Endothelial cell of umbilical vein (primary cell): Measurements from ENCODE around the gene C1orf210. TPM values are rescaled to one million over a fixed set of nuclear protein-coding genes. Genes with fewer than 3 reads are reported as not detected.

ENCODE experiments used
- BruUV-seq: library from RNA; stranded (reverse); fragments of 400-500 nt; replicated peaks from 2 replicates; lab custom pipeline; 2021; lab: Mats Ljungman, UMichigan
- CTCF ChIA-PET: fragments of 300-600, 350-600 bp; sonication (Branson Sonifier 250); formaldehyde crosslinking; loops from one replicate; lab custom pipeline; 2021; ENCODE audit warnings: antibody characterized with exemption, inconsistent platforms; lab: Charles Lee
- POLR2A ChIA-PET: fragments of 300-600, 350-600 bp; sonication (Branson Sonifier 250); formaldehyde crosslinking; loops from one replicate; lab custom pipeline; 2021; ENCODE audit warnings: antibody characterized with exemption, inconsistent platforms; lab: Charles Lee
- DNase-seq: peaks from one replicate; pipeline ENCODE4 v3.0.0-alpha.2; 2011; ENCODE audit warnings: low read depth, low spot score
- FAIRE-seq: peaks from 2 replicates; lab custom pipeline; 2011; peaks lifted over from hg19 to GRCh38; lab: Jason Lieb, UNC
- H2AFZ ChIP-seq: 2 replicates; pipeline ENCODE4 v1.6.0; 2012; ENCODE audit warnings: low read depth, low read length, control low read depth, inconsistent platforms
- H3K27ac ChIP-seq: 2 replicates; pipeline ENCODE4 v1.5.1; 2011; ENCODE audit warnings: low read depth, mild to moderate bottlenecking, control low read depth, low read length, moderate library complexity; ENCODE audit not compliant: insufficient read depth
- H3K27me3 ChIP-seq, 2 experiments: 2 replicates each; pipeline versions ENCODE4 v1.6.0 to v1.6.1; 2011; ENCODE audit warnings: low read length in 2 of 2, mixed read lengths in 1 of 2; ENCODE audit not compliant: control insufficient read depth in 2 of 2, insufficient read depth in 2 of 2
- H3K36me3 ChIP-seq, 2 experiments: 2 replicates in 1 of 2; 3 replicates in 1 of 2; pipeline ENCODE4 v1.5.1; 2011; ENCODE audit warnings: low read length in 2 of 2, mild to moderate bottlenecking in 1 of 2, moderate library complexity in 1 of 2; ENCODE audit not compliant: control insufficient read depth in 2 of 2, insufficient read depth in 2 of 2; ENCODE audit errors: extremely low read depth in 1 of 2
- H3K4me1 ChIP-seq: 3 replicates; pipeline ENCODE4 v1.5.1; 2011; ENCODE audit warnings: mild to moderate bottlenecking, low read length; ENCODE audit not compliant: control insufficient read depth, insufficient read depth; ENCODE audit errors: extremely low read depth
- H3K4me2 ChIP-seq: 2 replicates; pipeline ENCODE4 v1.6.1; 2011; ENCODE audit warnings: low read length, control low read depth, mixed read lengths; ENCODE audit not compliant: insufficient read depth
- H3K4me3 ChIP-seq, 3 experiments: fragments of 200-600 bp in 1 of 3; sonication (generic), shearing (Covaris generic) in 1 of 3; replicated peaks in 1 of 3; 2 replicates each; pipeline ENCODE4 v1.5.1; 2011 to 2016; ENCODE audit warnings: control low read depth in 3 of 3, low read length in 3 of 3, mild to moderate bottlenecking in 2 of 3, inconsistent platforms in 1 of 3, low read depth in 1 of 3, moderate library complexity in 1 of 3; ENCODE audit not compliant: insufficient read depth in 1 of 3
- H3K79me2 ChIP-seq: 2 replicates; pipeline ENCODE4 v1.6.0; 2012; ENCODE audit warnings: low read length, inconsistent platforms; ENCODE audit not compliant: control insufficient read depth, insufficient read depth
- H3K9ac ChIP-seq: replicated peaks from 2 replicates; pipeline ENCODE3; 2011; ENCODE audit warnings: low read length, control low read depth; ENCODE audit not compliant: insufficient read depth; ENCODE audit errors: extremely low read depth
- H3K9me1 ChIP-seq: replicated peaks from 3 replicates; pipeline ENCODE4 v1.6.0; 2011; ENCODE audit warnings: mild to moderate bottlenecking, low read length; ENCODE audit not compliant: control insufficient read depth, insufficient read depth; ENCODE audit errors: extremely low read depth
- H3K9me3 ChIP-seq: replicated peaks from 2 replicates; pipeline ENCODE4 v1.5.1; 2012; ENCODE audit warnings: low read length, inconsistent platforms; ENCODE audit not compliant: control insufficient read depth, insufficient read depth
- H4K20me1 ChIP-seq: replicated peaks from 2 replicates; pipeline ENCODE3; 2011; ENCODE audit warnings: mild to moderate bottlenecking, low read length; ENCODE audit not compliant: control insufficient read depth, insufficient read depth; ENCODE audit errors: extremely low read depth
- EZH2 ChIP-seq: IDR thresholded peaks from 2 replicates; pipeline ENCODE4 v1.6.1; 2012; ENCODE audit warnings: borderline replicate concordance, low read depth, mild to moderate bottlenecking, moderate library complexity, low read length, inconsistent platforms; ENCODE audit not compliant: severe bottlenecking
- FOS ChIP-seq: IDR thresholded peaks from 2 replicates; pipeline ENCODE4 v1.6.1; 2011; ENCODE audit warnings: mild to moderate bottlenecking, low read length, moderate library complexity, borderline replicate concordance; ENCODE audit not compliant: insufficient read depth
- GATA2 ChIP-seq: IDR thresholded peaks from 2 replicates; pipeline ENCODE4 v1.7.0; 2011; ENCODE audit warnings: low read depth, mild to moderate bottlenecking, moderate library complexity, mixed read lengths, low read length; ENCODE audit not compliant: insufficient read length, insufficient read depth
- JUN ChIP-seq: IDR thresholded peaks from 2 replicates; pipeline ENCODE4 v1.6.1; 2011; ENCODE audit warnings: borderline replicate concordance, low read depth; ENCODE audit not compliant: insufficient read length, insufficient read depth
- MYC ChIP-seq: IDR thresholded peaks from one replicate; pipeline ENCODE4 v1.6.1; 2011; ENCODE audit warnings: mild to moderate bottlenecking, low read depth, low read length
- POLR2A ChIP-seq: IDR thresholded peaks from 2 replicates; pipeline ENCODE4 v1.6.1; 2012; ENCODE audit warnings: low read depth, mild to moderate bottlenecking, control low read depth, low read length
- POLR2AphosphoS5 ChIP-seq: IDR thresholded peaks from 2 replicates; pipeline ENCODE4 v1.6.1; 2012; ENCODE audit warnings: low read depth, mild to moderate bottlenecking, control low read depth, low read length, moderate library complexity; ENCODE audit not compliant: insufficient read depth
- dilution Hi-C: fragments of 300-500 bp; cut with MboI; formaldehyde crosslinking; loops from one replicate; pipeline ENCODE4 v1.15.0; 2019; ENCODE audit warnings: low sequenced_read_pairs; ENCODE audit not compliant: extremely low pct_ligation_motif_present
- intact Hi-C: fragments of 100-400 bp; cut with micrococcal nuclease; formaldehyde crosslinking; loops from one replicate; pipeline ENCODE4 v1.10.0; 2022
- polyA plus RNA-seq, 4 experiments: library from polyadenylated mRNA; depleted of rRNA in 3 of 4; stranded (reverse) in 3 of 4; unstranded in 1 of 4; fragments of >200 nt; gene quantifications; 2 replicates each; pipeline versions ENCODE4 v1.2.1 to v1.2.3, GENCODE V29; 2011 to 2012; ENCODE audit warnings: missing spikeins in 1 of 4
- total RNA-seq: library from RNA; stranded (reverse); gene quantifications from 2 replicates; pipeline ENCODE4 v1.2.3, GENCODE V29; 2021
- TF ChIP-seq, protein P1 (sequence below), 2 donors: IDR thresholded peaks; 1 replicate in 1 of 2; 2 replicates in 1 of 2; pipeline ENCODE4 v1.5.1; 2011; ENCODE audit warnings: low read length in 2 of 2, mild to moderate bottlenecking in 2 of 2, moderate library complexity in 2 of 2, control low read depth in 1 of 2, inconsistent platforms in 1 of 2, low read depth in 1 of 2; ENCODE audit not compliant: insufficient read depth in 1 of 2; ENCODE audit errors: extremely low read depth in 1 of 2
- TF ChIP-seq, protein P2 (sequence below): IDR thresholded peaks from 2 replicates; pipeline ENCODE4 v1.6.1; 2011; ENCODE audit not compliant: insufficient read depth, insufficient read length

The C1orf210 gene
- total and polyA plus RNA-seq, 2 donors (not counting 3 experiments of a cell fraction or from before 2014, with no cell fraction given), result not detected

DNA sequence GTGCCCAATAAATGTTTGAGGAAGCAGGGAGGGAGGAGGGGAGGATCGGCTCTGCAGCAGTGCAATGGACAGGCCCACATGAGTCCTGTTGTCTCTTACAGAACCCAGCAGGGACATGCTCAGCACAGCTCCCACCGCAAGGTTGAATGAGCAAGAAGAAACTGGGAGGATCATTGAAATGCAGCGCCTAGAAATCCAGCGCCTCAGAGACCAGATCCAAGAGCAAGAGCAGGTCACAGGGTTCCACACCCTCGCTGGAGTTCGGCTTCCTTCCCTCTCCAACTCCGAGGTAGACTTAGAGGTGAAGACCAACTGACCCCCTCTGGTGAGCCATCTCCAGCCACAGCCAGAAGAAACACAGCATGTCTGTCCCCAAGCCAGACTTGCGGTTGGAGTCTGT lies 31.5 kb downstream of the C1orf210 start:
- no peaks in the 10 kb centered on the region for H3K36me3 ChIP-seq
- TF ChIP-seq POLR2AphosphoS5 (no peak), JUN (no peak), EZH2 (no peak), FOS (no peak), POLR2A (no peak), MYC (no peak), GATA2 (no peak)
- TF ChIP-seq, protein P1, sequence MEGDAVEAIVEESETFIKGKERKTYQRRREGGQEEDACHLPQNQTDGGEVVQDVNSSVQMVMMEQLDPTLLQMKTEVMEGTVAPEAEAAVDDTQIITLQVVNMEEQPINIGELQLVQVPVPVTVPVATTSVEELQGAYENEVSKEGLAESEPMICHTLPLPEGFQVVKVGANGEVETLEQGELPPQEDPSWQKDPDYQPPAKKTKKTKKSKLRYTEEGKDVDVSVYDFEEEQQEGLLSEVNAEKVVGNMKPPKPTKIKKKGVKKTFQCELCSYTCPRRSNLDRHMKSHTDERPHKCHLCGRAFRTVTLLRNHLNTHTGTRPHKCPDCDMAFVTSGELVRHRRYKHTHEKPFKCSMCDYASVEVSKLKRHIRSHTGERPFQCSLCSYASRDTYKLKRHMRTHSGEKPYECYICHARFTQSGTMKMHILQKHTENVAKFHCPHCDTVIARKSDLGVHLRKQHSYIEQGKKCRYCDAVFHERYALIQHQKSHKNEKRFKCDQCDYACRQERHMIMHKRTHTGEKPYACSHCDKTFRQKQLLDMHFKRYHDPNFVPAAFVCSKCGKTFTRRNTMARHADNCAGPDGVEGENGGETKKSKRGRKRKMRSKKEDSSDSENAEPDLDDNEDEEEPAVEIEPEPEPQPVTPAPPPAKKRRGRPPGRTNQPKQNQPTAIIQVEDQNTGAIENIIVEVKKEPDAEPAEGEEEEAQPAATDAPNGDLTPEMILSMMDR (IDR thresholded peaks at IDR 0.05; ENCODE audit: extremely low read depth in 1 of 2, insufficient read depth in 1 of 2, low read depth in 1 of 2, low read length in 2 of 2), result no peak
- TF ChIP-seq, protein P2, sequence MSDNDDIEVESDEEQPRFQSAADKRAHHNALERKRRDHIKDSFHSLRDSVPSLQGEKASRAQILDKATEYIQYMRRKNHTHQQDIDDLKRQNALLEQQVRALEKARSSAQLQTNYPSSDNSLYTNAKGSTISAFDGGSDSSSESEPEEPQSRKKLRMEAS, result no peak
- FAIRE-seq (no peak), DNase-seq (no peak)
- no peaks in the 10 kb centered on the region for H3K79me2 ChIP-seq
- H3K27ac ChIP-seq, result no peak overlapping the region
- H3K9ac ChIP-seq, result no peak overlapping the region
- peaks cover 5 to 13% of the 10 kb centered on the region in 2 experiments for H3K27me3 ChIP-seq
- no peaks in the 10 kb centered on the region for H3K9me1 ChIP-seq
- no TSS peak for BruUV-seq
- H3K4me3 ChIP-seq, result no peak overlapping the region
- ChIA-PET CTCF (interaction anchor here (0.8 to 1.2 kb wide), 2 partner anchors 9 to 34 kb away, joined by 3 read pairs; no protein-coding TSS in a partner anchor), POLR2A (no interaction called here)
- no peaks in the 10 kb centered on the region for H4K20me1 ChIP-seq
- no peaks in the 10 kb centered on the region for H3K4me1 ChIP-seq
- intact Hi-C loops, result no loop called here
- dilution Hi-C loops, result no loop called here
- no peaks in the 10 kb centered on the region for H3K9me3 ChIP-seq
- H2AFZ ChIP-seq, result no peak overlapping the region
- no peak overlapping the region for H3K4me2 ChIP-seq
